HG02973 (cell line): Measurements from ENCODE around the gene ASS1.

Source experiments
- ATAC-seq: cut with Tn5 transposase; IDR thresholded peaks from one replicate; pipeline ENCODE4 v1.9.1; 2021; ENCODE audit warnings: moderate library complexity; ENCODE audit not compliant: unreplicated experiment

The ASS1 gene

DNA sequence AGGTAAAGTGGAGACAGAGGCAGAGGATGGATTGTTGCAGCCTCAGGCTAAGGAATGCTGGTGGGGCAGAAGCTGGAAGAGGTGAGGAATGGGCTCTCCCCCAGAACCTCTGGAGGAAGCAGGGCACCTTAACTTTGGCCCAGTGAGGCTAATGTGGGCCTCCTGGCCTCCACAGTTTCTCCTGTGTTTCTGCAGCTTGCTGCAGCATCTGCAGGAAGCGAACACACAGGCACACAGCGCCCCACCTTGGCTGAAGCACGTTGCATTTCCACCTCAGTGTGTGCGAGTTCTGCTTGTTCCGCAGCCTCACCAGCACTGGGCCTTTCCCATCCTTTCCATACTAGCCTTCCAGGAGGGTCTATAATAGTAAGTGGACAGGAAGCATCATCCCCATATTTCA, 27.2 kb upstream of the ASS1 start:
- ATAC-seq = no peak

DNA sequence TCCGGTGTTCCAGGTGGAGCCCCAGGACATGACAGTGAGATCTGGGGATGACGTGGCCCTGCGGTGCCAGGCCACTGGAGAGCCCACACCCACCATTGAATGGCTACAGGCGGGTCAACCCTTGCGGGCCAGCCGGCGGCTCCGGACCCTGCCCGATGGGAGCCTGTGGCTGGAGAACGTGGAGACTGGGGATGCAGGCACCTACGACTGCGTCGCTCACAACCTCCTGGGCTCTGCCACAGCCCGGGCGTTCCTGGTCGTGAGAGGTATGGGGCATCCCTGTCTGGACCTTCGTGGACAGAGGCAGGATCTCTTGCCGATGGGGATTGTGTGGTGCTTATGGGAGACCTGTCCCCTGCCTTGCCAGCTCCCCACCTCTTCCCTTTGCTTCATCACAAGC, 26.0 kb upstream of the ASS1 start:
- no peak for ATAC-seq

DNA sequence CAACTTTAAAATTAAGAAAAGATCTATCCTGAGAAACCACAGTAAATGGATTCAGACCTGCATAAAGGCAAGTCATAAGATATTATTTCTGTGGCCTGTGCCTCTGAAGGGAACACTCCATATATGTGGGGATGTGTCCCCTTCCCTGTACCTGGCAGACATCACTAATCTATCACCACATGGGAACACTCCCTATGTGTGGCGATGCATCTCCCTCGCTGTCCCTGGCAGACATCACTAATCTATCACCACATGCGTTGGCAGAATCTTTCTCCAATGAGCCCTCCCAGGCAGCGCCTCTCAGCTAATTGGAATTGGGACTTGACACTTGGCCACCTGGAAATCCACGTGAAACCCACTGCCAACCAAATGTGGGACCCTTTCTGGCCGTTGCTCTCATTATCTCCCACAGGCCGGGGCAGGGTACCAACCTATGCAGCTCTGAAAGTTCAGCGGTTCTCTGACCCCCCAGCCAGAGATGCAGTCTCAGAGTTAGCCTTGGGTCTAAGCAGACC, 25.2 kb upstream of the ASS1 start:
- no peak for ATAC-seq

GRCh38 chr9:130421154-130421801, 23.5 kb upstream of the ASS1 start:
- ATAC-seq = no peak

- ATAC-seq = no peak
Observed at GRCh38 chr9:130421802-130422276, 22.9 kb upstream of the ASS1 start.

- no peak for ATAC-seq
Observed at GRCh38 chr9:130422546-130422945, 22.2 kb upstream of the ASS1 start.

GRCh38 chr9:130423272-130423671, 21.5 kb upstream of the ASS1 start:
- ATAC-seq = no peak

DNA sequence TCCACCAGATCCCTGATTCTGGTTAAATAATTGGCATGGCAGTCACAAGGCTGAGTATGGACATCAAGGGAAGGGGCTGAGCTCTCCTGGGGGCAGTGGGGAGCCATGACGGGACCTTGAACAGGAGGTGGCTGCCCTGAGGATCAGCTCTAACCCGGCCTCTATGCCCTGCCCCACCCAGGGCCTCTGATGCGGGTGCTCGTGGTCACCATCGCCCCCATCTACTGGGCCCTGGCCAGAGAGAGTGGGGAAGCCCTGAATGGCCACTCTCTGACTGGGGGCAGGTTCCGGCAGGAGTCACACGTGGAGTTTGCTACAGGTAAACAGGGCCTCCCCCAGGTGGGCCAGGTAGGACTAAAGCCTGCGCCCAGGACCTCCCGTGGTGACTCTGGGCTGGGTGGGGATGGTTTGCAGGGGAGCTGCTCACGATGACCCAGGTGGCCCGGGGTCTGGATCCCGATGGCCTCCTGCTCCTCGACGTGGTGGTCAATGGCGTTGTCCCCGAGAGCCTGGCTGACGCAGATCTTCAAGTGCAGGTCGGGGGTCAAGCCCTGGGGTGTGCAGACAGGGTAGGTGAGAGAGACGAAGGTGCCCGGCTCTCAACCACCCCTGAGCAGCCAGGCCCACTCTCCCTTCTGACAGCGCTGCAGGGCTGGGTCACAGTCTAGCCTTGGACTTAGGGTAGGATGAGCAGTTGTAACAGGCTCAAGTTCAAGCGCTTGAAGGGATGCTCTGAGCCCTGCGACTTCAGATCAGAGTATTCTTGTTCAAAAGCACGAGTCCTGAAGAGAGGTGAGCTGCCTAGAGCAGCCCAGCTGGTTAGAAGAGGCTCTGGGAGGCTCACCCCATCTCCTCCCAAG, 19.9 kb upstream of the ASS1 start:
- no peak for ATAC-seq

DNA sequence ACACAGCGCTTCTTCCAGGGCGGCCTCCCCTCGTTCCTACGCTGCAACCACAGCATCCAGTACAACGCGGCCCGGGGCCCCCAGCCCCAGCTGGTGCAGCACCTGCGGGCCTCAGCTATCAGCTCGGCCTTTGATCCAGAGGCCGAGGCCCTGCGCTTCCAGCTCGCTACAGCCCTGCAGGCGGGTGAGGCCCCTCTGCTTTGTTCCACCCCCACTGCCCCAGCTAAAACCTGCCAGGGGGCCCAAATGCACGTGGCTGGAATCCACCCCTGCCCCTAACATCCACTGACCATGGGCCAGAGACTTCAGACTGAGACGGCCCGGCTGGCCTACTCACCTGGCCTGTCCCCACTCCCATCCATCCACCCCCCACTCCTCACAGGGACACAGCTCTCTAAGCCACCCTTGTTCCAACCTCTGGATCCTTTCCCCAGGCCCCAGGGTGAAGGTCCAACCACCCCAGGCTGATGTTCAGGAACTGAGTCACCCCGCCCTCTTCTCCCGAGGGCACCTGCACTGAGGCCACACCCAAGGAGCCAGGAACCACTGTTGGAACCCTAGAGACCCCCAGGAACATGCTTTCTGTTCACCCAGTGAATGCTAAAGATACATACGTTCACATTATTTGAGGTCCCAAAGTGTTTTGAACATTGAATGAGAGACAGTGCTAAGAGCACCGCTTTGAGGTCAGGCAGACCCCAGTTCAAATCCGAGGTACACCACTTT, 18.9 kb upstream of the ASS1 start:
- ATAC-seq = no peak

DNA sequence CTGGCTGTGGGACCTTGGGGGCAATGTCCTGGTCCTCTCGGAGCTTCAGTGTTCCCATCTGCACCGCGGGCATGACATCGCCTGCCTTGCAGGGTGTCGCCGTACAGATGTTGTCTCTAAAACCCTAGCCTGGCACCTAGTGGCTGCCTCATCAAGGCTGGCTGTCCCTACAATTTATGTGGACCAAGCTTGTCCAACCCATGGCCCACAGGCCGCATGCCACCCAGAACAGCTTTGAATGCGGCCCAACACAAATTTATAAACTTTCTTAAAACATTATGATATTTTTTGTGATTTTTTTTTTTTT, 18.3 kb upstream of the ASS1 start:
- no peak for ATAC-seq

GRCh38 chr9:130426883-130427282, 17.9 kb upstream of the ASS1 start:
- no peak for ATAC-seq

DNA sequence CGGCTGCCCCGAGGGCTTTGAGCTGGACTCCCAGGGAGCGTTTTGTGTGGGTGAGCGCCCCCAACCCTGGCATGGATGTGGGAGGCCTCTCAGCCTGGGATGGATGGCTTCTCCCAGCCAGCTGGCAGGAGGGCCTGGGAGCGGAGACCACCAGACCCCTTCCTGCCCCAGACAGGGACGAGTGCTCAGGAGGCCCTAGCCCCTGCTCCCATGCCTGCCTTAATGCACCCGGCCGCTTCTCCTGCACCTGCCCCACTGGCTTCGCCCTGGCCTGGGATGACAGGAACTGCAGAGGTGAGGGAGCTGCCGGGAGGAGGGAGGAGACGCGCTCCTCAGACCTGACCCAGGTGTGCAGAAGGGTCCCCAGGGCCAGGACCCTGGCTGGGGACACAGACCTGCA, 17.4 kb upstream of the ASS1 start:
- no peak for ATAC-seq

DNA sequence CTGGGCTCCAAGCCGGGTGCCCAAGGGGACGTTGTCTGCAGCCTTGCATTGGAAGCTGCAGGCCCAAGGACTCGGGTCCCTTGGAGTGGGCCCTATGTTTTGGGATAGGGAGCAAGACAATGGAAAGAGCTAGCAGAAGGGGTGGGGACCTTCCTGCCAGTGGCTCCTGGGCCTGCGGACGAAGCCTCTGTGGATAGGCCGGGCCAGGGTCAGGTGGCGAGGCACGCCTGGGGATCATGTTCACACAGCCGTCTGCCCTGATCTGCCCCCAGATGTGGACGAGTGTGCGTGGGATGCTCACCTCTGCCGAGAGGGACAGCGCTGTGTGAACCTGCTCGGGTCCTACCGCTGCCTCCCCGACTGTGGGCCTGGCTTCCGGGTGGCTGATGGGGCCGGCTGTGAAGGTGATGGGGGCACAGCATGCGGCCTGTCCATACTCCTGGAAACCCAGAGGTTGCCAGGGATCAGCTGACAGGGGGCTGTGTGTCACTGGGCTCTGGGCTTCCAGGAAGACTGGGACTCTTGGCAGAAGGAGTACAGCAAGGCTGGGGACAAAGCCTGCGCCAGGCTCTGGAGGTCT, 16.6 kb upstream of the ASS1 start:
- no peak for ATAC-seq

DNA sequence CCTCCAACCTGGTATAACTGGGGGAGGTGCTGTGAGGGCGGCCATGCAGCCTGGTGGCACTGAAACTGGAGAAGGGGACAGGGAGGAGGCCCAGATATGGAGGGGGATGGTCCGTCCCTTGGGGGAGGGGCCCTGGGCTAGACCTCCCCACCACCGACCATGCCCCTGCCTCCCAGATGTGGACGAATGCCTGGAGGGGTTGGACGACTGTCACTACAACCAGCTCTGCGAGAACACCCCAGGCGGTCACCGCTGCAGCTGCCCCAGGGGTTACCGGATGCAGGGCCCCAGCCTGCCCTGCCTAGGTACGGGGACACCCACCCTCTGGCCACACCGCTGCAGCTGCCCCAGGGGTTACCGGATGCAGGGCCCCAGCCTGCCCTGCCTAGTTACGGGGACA, 15.4 kb upstream of the ASS1 start:
- no peak for ATAC-seq

- ATAC-seq = no peak
Observed at GRCh38 chr9:130429831-130430230, 14.9 kb upstream of the ASS1 start.

GRCh38 chr9:130430232-130430631, 14.5 kb upstream of the ASS1 start:
- no peak for ATAC-seq

DNA sequence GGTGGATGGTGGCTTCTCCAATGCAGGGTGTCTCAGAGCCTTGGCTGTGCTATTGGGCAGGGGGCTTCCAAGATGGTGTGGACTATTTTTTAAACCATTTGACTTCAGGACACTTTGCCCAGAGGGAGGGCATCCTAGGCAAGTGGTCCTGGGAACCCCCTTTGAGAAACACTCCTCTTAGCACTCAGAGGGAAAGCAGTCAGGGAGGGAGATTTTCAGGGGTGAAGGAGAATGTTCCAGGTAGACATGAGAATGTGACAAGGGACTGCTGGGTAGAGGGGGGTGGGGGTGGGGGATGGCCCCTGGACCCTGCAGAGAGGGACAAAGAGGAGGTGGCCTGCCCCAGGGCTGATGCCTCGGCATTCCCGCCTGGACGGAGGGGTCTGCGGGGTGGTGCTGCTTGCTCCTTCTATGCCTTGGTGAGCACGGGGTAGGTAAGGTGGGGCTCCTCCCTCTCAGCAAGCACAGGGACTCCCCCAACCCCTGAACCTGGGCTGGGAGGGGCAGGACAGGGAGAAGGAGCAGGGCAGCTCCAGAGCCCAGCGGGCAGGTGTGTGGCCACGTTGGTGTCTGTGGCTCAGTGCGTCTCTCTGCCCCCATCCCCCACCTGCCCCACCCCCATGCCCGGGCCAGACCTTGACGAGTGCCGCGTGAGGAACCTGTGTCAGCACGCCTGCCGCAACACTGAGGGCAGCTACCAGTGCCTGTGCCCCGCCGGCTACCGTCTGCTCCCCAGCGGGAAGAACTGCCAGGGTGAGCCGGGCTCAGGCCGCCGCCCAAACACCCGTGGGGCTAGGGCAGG, 13.8 kb upstream of the ASS1 start:
- no peak for ATAC-seq

DNA sequence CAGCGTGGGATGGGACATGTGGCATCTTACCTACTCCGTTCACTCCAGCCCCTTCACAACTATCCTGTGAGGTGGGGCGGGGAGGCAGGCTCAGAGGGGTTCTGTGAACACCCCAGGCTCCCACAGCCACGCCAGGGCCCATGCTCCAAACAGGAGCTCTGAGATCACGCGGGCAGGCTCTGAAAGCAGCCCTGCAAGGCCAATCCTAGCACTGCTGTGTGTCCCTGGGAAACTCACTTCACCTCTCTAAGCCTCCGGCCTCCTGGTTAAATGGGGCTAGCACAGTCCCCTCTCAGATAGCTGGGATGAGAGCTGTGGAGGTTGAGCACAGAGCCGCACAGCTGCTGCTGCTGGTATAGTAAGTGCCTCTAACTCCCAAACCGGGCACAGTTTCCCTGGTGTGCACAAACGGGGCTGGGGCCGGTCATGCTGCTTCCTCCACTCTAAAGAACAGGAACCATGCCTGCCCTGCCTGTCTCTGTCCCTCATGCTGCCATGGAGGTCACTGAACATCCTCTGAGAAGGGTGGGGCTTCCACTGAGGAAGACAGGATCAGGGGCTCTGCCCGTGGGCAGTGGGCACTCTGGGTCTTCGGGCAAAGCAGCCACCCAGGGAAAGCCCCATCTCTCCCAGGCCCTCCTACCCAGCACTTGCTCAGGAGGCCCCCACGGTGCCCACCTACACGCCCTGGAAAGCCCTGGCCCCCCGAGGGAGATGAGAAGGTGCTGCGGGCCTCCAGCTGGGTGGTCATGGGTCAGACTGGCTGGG, 13.0 kb upstream of the ASS1 start:
- no peak for ATAC-seq

DNA sequence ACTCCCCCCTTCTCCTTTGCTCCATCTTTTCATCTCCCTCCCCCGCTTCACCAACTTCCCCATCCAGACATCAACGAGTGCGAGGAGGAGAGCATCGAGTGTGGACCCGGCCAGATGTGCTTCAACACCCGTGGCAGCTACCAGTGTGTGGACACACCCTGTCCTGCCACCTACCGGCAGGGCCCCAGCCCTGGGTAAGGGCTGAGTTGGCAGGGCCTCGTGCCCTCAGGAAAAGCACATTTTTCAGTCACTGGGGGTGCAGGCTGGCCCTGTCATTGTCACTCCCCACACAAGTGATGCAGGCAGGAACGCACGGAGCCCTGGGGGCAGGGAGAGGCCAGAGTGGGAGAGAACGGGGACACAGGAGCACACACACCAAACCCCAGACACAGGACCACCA, 12.4 kb upstream of the ASS1 start:
- no peak for ATAC-seq

GRCh38 chr9:130432796-130433167, 12.0 kb upstream of the ASS1 start:
- no peak for ATAC-seq
